ENCODE data around the gene FBXO31.

- no peak for TF ChIP-seq CTCF (IDR thresholded peaks at IDR 0.05)
- TF ChIP-seq EP300 (IDR thresholded peaks at IDR 0.05): no peak
Measured at GRCh38 chr16:87322360-87322759, 61.2 kb downstream of the FBXO31 start.

Data from ovary (tissue), 3 donors.